ENCODE measurements around the gene TULP4.

GRCh38 chr6:158304254-158304653, 8.0 kb upstream of the TULP4 start:
- no peak for TF ChIP-seq TSHZ2 (CRISPR knock-in tag; IDR thresholded peaks at IDR 0.05)
- no peak for TF ChIP-seq GLIS3 (CRISPR knock-in tag; IDR thresholded peaks at IDR 0.05)
- TF ChIP-seq CSRNP3 (CRISPR knock-in tag; IDR thresholded peaks at IDR 0.05): no peak
- no peak for TF ChIP-seq PPARA (CRISPR knock-in tag; IDR thresholded peaks at IDR 0.05; ENCODE audit: borderline replicate concordance)
- TF ChIP-seq ZNF8 (CRISPR knock-in tag; IDR thresholded peaks at IDR 0.05): no peak
- no peak for TF ChIP-seq TCF4 (CRISPR knock-in tag; IDR thresholded peaks at IDR 0.05; ENCODE audit: borderline replicate concordance)
- no peak for TF ChIP-seq ZFP3 (CRISPR knock-in tag; IDR thresholded peaks at IDR 0.05)
- TF ChIP-seq ESRRG (CRISPR knock-in tag; IDR thresholded peaks at IDR 0.05): no peak
- TF ChIP-seq ZC3H10 (CRISPR knock-in tag; IDR thresholded peaks at IDR 0.05): no peak
- TF ChIP-seq POU6F1 (CRISPR knock-in tag; IDR thresholded peaks at IDR 0.05; ENCODE audit: borderline replicate concordance, low read depth): no peak
- TF ChIP-seq ZNF565 (CRISPR knock-in tag; conservative IDR thresholded peaks at IDR 0.05; ENCODE audit: low read depth): no peak
- TF ChIP-seq ZFP30 (CRISPR knock-in tag; IDR thresholded peaks at IDR 0.05): no peak
- TF ChIP-seq ZNF70 (CRISPR knock-in tag; IDR thresholded peaks at IDR 0.05): no peak
- TF ChIP-seq ARNTL (CRISPR knock-in tag; IDR thresholded peaks at IDR 0.05; ENCODE audit: borderline replicate concordance, low read depth): no peak

All from SK-N-SH treated with all-trans-retinoic acid at 6 μM for 48 hours (cell line).